Fibroblast of gingiva (primary cell): ENCODE measurements around the gene PNCK.
A peak's percentile ranks its signal among the peaks of the same experiment; 100 is the strongest.
"Not testable (repeated sequence)": the region's sequence is repeated elsewhere in the genome, so short reads cannot be mapped to it uniquely, and the experiment has no call there.

Source experiments
- DNase-seq: peaks from one replicate; pipeline ENCODE4 v3.0.0-alpha.2; 2011; ENCODE audit warnings: low read depth

The PNCK gene

GRCh38 chrX:153673428-153674218 is at the start of gene PNCK:
PNCK (minus strand) TSS chrX:153673813; CDS start chrX:153673076, 737 bp downstream.
- no peak for DNase-seq

- DNase-seq, result peak; percentile 6
Measured at GRCh38 chrX:153722704-153723350, 49.2 kb upstream of the PNCK start.

- no peak for DNase-seq
Measured at GRCh38 chrX:153719701-153720100, 46.1 kb upstream of the PNCK start.

- DNase-seq, result no peak
Measured at GRCh38 chrX:153719238-153719637, 45.6 kb upstream of the PNCK start.

- DNase-seq, result no peak
Measured at GRCh38 chrX:153717445-153717844, 43.8 kb upstream of the PNCK start.

- DNase-seq, result no peak
Measured at GRCh38 chrX:153714256-153714655, 40.6 kb upstream of the PNCK start.

- DNase-seq, result no peak
Measured at GRCh38 chrX:153709726-153710674, 36.4 kb upstream of the PNCK start.

- peak; percentile 58 for DNase-seq
Measured at GRCh38 chrX:153708415-153708814, 34.8 kb upstream of the PNCK start.

GRCh38 chrX:153707406-153707805 is 33.8 kb upstream of the PNCK start:
- DNase-seq, result no peak

- DNase-seq, result no peak
Measured at GRCh38 chrX:153706799-153707198, 33.2 kb upstream of the PNCK start.

- not testable (repeated sequence) for DNase-seq
Measured at GRCh38 chrX:153705403-153706060, 31.9 kb upstream of the PNCK start.

- not testable (repeated sequence) for DNase-seq
Measured at GRCh38 chrX:153704631-153705402, 31.2 kb upstream of the PNCK start.

GRCh38 chrX:153704021-153704526 is 30.5 kb upstream of the PNCK start:
- DNase-seq, result no peak

GRCh38 chrX:153703036-153703370 is 29.4 kb upstream of the PNCK start:
- DNase-seq, result no peak

GRCh38 chrX:153702336-153703035 is 28.9 kb upstream of the PNCK start:
- no peak for DNase-seq

GRCh38 chrX:153701706-153702105 is 28.1 kb upstream of the PNCK start:
- no peak for DNase-seq

- no peak for DNase-seq
Measured at GRCh38 chrX:153700967-153701366, 27.4 kb upstream of the PNCK start.

- DNase-seq, result no peak
Measured at GRCh38 chrX:153700376-153700945, 26.8 kb upstream of the PNCK start.

- DNase-seq, result not testable (repeated sequence)
Measured at GRCh38 chrX:153699784-153700371, 26.3 kb upstream of the PNCK start.
